ENCODE results near the gene BLOC1S2.
"Not testable (repeated sequence)": the region's sequence is repeated elsewhere in the genome, so short reads cannot be mapped to it uniquely, and the experiment has no call there.

Gene BLOC1S2

GRCh38 chr10:100291356-100291755, 4.9 kb upstream of the BLOC1S2 start:
- DNase-seq (ENCODE audit: low read depth), result no peak

- no peak for DNase-seq (ENCODE audit: low read depth)
Measured at GRCh38 chr10:100289641-100290040, 3.2 kb upstream of the BLOC1S2 start.

GRCh38 chr10:100288196-100288595, 1.7 kb upstream of the BLOC1S2 start:
- no peak for DNase-seq (ENCODE audit: low read depth)

- no peak for DNase-seq (ENCODE audit: low read depth)
Measured at GRCh38 chr10:100287756-100288155, 1.3 kb upstream of the BLOC1S2 start.

- DNase-seq (ENCODE audit: low read depth), result not testable (repeated sequence)
Measured at GRCh38 chr10:100285326-100285725, 1.2 kb downstream of the BLOC1S2 start.

GRCh38 chr10:100282907-100283306, 3.6 kb downstream of the BLOC1S2 start:
- DNase-seq (ENCODE audit: low read depth), result no peak

GRCh38 chr10:100276971-100277370, 9.5 kb downstream of the BLOC1S2 start:
- not testable (repeated sequence) for DNase-seq (ENCODE audit: low read depth)

GRCh38 chr10:100267239-100268104, 19.0 kb downstream of the BLOC1S2 start, which contains the start of gene CWF19L1:
Gene CWF19L1, minus strand, starts transcription at chr10:100267638. Its CDS starts 45 bp downstream, at chr10:100267593.
- peak; percentile 67 for DNase-seq (ENCODE audit: low read depth)

- no peak for DNase-seq (ENCODE audit: low read depth)
Measured at GRCh38 chr10:100265821-100266485, 20.5 kb downstream of the BLOC1S2 start.

- no peak for DNase-seq (ENCODE audit: low read depth)
Measured at GRCh38 chr10:100254191-100254590, 32.3 kb downstream of the BLOC1S2 start.

- DNase-seq (ENCODE audit: low read depth), result no peak
Measured at GRCh38 chr10:100253041-100253440, 33.4 kb downstream of the BLOC1S2 start.

- DNase-seq (ENCODE audit: low read depth), result no peak
Measured at GRCh38 chr10:100248820-100249219, 37.7 kb downstream of the BLOC1S2 start.

GRCh38 chr10:100245484-100246220, 40.8 kb downstream of the BLOC1S2 start:
- DNase-seq (ENCODE audit: low read depth), result no peak

GRCh38 chr10:100239851-100240250, 46.6 kb downstream of the BLOC1S2 start:
- DNase-seq (ENCODE audit: low read depth), result no peak

GRCh38 chr10:100238429-100238828, 48.1 kb downstream of the BLOC1S2 start:
- DNase-seq (ENCODE audit: low read depth), result no peak

- no peak for DNase-seq (ENCODE audit: low read depth)
Measured at GRCh38 chr10:100232101-100232500, 54.4 kb downstream of the BLOC1S2 start.

GRCh38 chr10:100229819-100230422, 56.6 kb downstream of the BLOC1S2 start:
- no peak for DNase-seq (ENCODE audit: low read depth)

- DNase-seq (ENCODE audit: low read depth), result no peak
Measured at GRCh38 chr10:100223879-100224278, 62.6 kb downstream of the BLOC1S2 start.
